HG02623 (cell line): ENCODE data around the gene ZFYVE21.

Experiments used
- ATAC-seq: cut with Tn5 transposase; IDR thresholded peaks from one replicate; pipeline ENCODE4 v1.9.1; 2021; ENCODE audit warnings: moderate library complexity; ENCODE audit not compliant: unreplicated experiment

Gene ZFYVE21

DNA sequence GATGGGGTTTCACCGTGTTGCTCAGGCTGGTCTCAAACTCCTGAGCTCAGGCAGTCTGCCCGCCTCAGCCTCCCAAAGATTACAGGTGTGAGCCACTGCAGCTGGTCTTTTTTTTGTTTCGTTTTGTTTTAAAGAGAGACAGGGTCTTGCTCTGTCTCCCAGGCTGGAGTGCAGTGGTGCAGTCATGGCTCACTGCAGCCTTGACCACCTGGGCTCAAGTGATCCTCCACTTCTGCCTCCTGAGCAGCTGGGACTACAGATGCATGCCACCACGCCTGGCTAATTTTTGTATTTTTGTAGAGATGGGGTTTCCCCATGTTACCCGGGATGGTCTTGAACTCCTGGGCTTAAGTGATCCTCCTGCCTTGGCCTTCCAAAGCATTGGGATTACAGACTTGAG lies 24.0 kb upstream of the ZFYVE21 start:
- ATAC-seq, result peak; percentile 57

DNA sequence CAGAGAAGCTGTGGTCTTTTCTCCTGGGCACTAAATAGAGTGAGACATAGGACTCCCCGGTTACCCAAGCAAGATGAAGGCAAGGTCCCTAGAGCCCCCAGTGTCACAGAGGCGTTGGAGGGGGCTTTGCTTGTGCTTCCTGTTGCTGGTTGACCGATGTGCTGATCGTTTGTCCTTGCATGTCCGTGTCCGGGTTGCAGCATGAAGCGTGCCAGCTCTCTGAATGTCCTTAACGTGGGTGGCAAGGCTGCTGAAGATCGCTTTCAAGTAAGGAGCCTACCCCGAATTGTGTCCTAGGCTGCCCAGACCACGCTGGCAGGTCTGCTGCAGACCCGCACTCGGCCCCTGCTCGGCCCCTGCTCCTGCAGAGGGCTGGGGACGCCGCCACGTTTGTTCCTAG lies 23.5 kb upstream of the ZFYVE21 start:
- ATAC-seq, result no peak

DNA sequence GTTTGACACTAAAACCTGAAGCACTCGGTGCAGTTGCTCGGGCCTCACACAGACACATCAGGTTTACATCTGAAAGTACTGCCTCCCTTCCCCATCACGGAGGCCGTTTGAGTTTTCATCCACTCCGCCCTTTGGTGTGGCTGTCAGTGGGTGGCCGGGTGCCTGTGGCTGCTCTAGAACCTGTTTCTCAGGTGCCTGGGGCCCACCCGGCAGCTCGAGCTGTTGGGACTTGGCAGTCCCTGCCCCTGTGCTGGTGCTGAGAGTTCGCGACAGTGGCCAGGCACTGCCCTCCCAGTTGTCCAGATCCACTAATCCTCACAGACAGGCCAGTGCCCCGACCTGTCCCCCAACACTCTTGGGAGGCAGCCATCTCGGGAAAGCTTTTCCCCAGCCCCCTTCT lies 22.7 kb upstream of the ZFYVE21 start:
- no peak for ATAC-seq

DNA sequence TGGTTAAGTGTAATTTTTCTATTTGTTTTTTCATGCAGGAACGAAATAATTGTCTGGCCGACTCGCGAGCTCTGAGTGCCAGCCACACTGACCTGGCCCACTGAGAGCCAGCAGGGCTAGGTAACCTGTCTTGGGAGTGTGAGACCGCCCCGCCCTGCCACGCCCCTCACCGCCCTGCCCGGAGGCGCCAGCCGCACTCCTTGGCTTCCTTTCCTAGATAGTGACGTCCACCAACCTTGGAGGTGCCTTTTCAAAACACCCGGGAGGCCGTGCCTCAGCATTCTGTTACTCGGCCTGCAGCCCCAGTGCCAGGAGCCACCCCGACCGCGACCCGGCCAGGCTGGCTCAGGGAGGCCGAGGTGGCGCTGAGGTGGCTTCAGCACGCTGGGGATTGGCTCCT lies 22.1 kb upstream of the ZFYVE21 start:
- ATAC-seq, result no peak

DNA sequence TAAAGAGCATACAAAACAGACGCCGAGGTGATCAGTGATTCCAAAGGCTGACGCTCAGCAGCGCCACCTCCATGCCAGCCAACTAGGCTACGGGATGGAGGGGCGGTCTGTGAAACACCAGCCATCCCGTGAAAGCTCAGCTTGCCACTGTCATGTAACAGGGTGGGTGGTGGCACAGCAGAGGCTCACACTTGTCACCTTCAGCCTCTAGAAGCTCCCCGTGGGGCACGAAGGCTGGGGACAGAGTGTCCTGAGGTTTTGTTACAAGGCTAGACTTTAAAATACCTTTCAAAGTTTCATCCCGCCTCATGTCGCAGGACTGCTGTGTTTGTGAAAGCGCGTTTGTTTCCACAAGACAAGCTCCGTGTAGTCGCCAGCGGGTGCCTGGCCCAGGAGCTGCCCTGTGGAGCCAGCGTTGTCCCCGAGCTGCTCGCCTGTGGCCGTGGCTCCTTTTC lies 21.0 kb upstream of the ZFYVE21 start:
- ATAC-seq, result no peak

DNA sequence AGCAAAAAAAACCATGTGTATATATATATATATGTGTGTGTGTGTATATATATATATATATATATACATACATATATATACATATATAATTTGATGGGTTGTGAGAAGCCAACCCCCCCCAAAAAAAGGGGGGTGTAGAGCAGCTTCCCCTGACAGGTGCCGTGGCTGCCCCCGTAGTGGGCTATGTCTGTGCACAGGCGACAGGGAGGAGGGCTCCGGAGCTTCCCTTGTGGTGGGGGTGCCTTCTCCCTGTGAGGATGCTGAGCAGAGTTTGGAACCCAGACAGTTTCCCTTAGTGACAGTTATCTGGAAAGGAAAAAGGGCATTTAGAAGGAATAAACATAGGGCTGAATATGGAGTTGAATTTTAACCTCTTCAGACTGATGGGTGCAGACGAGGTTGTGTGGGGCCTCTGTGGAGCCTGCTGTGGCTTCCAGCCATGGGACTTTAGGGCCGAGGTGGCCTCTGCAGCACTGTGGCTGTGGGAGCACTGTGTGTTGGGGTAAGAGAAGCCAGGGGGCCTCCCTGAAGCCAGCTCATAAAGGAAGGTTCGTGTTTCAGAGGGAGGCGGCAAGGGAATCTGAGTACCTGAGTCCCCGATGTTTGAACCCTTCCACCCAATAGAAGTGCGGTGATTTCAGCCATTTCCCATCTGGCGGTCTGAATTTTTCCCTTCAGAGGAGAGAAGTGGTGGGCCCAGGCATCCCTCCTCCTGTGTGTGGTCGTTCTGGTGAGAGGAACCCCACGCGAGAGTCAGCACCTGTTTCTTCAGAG lies 20.1 kb upstream of the ZFYVE21 start:
- ATAC-seq, result no peak

DNA sequence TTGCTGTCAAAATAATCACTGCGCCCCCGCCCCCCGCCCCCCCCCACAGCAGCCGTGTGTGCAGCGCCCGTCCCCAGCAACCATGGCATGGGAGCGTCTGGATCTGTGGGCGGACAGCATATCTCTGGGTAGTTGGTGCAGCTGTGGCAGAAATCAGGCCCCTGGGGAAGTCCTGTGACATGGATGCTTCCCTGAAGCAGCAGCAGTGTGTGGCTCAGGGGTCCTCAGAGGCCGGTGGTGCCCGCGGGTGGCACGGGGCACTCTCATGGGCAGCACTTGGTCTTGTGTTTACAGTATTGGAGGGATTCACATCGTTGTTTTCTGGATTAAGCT lies 19.6 kb upstream of the ZFYVE21 start:
- ATAC-seq, result no peak

DNA sequence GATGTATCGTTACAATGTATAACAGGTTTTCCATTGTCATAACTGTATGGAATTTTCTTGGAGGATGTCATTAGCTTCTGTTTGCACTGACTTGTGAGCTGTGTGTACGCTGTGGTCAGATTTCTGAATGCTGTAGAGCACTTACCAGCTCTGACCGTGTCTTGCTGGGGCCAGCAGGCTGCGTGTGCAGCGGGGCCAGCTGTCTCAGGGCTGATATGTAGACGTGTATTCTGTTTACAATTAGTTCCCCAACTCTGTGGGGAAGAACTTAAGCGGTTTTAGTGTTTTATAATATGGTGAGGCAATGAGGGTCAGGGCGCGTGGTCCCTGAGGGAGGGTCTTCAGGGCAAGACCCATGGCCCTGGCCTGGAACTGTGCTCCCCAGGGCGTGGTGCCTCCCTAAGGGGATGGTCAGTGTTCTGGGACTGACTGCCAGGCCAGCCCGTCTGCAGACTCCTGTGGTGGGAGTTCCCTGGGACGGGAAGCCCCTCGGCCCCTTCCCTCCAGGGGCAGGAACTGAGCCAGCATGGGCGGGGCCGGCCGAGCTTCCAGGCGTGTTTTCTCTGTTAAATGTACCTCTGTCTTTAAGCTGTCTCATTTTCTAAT lies 19.0 kb upstream of the ZFYVE21 start:
- ATAC-seq, result no peak

DNA sequence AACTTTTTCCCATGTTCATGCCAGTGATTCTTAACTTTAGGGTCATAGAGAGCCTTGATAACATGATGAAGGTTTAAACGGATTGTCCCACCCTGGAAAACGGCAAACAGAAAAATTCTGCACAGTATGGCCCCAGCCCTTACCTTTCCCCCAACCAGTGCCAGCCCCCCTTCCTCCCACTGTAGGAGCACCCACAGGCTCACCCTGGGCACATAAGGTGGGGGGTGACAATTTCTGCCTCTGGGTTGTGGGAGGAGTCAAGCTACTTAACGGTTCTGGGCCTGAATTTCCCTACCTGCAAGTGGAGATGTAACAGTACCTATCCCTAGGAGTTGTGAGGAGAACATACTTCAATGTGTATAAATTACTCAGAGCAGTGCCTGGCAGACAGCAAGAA lies 18.4 kb upstream of the ZFYVE21 start:
- ATAC-seq, result no peak

DNA sequence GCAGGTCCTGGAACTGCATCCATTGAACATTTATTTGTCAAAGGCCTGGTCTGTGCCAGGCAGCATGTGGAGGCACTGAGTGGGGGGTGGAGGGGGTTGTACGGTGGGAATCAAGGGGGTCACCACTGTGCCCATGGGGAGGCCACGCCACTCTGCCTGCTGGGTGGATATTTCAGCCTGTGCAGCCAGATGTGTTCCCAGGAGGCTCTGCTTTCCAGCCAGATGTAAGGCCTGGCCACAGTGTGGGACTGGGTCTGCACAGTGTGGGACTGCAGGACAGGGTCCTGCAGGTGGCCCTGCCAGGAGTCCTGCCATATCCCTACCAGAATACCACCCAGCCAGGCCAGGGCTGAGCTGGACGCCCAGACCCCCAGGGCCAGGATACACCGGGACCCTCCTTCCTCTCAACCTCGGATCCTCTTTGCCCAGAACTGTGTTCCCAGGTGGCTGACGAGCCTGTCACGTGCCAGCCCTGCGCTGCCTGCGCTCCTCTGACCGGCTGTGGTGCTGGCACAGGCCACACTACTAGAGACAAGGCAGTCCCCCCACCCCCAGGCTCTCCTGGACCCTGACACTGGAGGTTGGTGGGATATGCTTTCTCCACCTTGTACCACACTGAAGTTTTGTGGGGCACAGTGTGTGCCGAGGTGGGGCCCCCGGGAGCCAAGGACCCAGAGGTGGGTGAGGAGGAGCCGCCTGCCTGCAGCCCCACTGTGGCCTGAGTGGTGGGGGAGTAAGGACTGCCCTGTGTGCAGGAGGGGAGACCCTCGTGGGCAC lies 17.8 kb upstream of the ZFYVE21 start:
- no peak for ATAC-seq

DNA sequence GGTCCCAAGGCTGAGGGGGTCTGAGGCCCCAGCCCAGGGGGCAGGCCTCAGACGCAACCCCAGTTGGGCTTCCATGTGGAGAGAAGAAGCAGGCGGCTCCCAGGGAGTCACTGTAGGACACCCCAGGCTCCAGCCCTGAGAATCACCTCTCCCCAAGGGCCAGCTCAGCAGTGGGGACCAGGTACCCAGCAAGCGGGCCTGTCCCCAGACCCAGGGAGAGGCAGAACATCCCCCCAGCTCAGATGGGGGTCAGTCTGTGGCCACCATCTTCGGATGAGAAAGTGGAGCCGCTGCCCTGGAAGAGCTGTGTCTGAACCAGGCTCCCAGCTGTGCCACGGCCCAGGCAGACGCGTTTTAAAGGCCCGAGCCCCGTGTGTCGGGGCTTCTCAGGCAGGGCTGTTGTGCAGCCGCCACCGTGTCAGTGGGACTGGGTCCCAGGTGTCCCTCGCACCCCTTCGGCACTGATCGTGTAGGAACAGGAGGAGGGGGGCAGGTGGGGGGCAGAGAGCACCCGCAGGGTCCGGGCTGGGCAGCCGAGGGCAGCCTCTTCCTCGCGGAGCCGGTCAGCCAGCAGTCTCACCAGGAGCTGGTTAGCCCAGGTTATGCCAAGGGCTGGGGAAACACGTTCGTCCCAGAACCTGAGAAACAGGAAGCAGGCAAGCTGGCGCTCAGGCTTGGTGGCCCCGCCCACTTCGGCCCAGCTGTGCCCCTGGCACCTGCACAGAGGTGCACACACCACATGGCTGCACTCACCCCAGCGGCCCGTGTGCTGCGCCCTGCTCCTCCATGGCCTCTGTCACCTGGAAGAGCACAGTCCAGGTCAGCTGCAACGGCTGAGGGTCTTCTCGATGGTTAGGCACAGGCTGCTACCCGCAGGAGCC lies 17.0 kb upstream of the ZFYVE21 start:
- ATAC-seq, result no peak

DNA sequence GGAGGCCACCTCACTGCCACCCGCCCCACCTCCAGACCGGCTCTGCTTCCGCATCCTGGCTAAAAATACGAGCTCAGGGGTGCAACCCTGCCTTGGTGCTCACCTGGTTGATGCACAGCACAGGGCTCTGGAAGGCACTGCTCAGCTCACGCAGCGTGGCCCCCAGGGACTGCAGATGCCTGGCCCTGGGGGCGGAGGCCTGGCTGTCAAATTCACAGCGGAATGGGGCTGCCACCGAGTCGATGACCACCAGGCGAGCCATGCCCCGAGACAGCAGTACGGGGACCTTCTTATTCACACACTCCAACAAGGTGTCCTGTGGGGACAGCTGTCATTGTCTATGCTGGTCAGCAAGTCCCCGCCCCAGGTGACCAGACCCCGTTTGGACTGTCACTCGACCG lies 16.3 kb upstream of the ZFYVE21 start:
- ATAC-seq, result no peak

DNA sequence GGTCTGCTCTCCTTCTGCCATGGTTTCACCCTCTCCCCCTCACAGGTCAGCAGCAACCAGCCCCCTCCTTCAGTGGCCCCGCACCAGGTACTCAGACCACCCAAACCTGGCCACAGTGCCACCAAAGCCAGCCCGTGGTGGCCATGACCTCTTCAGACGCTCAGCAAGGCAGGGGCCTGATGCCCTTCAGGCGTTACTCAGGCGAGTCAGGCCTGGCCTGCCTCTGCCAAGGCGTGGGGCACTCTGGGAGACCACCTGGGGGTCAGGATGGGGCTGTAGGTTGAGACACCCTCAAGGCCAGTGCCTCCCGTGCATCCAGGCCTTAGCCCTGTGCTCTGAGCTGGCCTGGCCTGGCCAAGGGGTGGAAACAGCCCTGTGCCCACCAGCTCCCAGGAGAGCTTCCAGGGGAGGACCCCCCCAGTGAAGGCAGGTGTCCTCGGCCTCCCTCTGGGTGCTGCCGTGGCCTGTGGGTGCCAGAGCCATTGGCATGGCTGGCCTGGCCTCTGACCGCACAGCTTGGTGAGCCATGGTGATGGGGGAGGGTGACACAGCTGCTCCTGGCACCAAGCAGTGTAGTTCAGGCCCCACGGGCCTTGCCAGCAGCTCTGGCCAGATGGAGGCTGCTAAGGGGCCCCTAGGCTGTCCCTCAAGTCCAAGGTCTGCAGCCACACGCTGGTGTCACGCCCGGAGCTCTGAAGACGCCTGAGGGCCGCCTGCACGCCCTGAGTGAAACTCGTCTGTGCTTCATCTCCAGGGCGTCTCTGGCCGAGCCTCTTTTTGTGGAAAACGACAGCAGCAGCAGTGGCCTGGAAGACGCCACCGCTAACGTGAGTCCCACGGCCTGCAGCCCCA lies 15.5 kb upstream of the ZFYVE21 start:
- no peak for ATAC-seq

DNA sequence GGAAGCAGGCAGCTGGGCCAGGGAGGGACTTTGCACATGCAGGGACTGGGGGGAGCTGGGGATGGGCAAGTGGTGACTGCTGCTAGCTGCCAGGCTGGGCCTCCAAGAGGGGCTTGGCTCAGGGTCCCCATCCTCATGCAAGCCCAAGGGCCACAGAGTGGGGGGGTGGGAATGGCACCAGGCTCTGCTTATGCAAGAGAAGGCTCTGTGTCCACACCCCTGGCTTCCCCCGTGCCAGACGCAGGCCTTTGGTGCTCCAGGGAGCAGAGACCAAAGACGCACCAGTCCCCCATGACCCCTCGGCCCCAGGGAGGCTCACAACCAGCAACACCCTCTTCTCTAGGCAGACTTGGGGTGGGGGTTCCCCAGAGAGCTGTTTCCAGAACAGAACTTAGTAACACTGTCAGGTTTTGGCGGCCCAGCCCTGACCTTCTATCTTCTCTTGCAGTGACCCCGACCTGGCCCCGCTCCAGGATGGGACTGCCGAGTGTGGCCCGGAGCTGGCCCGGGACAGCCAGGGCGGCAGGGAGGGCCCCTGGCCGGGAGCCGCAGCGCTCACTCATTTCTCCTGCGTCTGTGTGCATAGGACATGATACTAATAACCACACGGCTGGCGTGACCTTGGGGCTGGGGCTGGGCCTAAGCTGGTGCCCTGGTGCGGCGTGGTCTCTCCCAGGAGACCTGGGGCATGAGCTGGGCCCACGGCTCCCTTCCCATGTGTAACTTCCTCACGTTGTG lies 14.7 kb upstream of the ZFYVE21 start:
- ATAC-seq, result no peak

DNA sequence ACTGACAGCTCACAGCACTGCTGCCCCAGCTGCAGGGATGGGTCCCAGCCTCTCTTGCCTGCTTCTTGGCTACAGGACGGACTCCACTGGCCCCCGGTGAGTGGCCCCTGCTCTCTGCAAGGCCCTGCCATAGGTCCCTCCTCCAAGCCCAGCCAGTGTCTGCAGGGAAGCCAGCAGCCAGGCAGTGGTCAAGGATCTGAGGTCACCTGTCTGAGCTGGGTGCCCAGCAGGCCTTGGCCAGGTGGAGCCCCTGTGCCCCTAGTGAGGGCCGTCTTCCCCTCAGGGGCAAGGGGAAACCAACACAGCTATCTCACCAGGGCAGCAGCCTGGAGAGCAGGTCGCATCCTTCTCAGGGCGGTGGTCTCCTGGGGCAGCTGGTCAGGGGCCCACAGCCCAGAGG lies 13.5 kb upstream of the ZFYVE21 start:
- no peak for ATAC-seq

DNA sequence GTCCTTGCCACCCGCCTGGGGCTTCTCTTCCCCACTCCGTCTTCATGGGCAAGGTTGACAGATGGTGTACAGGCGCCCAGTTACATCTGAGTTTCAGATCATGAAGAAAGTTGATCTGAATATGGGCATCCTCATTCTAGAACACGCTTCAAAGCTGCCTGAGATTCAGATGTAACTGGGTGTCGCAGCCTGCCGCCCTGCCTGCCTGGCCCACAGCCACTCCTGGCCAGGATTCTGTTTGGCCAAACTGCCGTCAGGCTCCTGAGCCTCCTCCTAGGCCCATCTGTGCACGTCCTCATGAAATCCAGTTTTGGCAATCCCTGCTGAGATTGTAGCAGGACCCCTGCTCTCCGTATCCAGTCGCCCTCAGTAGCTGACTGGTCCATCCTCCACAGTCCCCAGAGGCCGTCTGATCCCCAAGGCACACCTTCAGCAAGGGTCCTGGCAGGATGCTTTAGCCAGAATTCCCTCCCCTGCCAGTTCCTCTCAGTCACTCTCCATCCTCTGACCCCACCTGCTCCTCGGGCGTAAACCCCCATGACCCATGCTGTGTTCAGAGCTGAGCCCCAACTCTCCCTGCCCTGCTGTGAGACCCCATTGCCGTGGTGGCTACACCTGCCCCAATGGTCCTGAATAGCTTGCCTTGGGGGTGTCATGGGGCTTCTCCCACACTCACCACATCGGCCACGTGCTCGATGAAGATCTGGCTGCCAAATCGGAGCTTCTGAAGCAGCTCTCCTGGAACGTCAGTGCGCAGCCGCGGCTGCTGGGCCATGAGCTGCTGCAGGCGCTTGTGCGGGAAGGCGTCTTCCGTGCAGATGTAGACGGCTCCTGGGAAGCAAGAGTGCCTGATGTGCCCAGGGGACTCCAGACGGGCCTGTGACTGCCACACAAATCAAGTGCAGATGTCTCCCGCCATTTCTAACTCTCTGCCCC lies 12.8 kb upstream of the ZFYVE21 start:
- no peak for ATAC-seq

DNA sequence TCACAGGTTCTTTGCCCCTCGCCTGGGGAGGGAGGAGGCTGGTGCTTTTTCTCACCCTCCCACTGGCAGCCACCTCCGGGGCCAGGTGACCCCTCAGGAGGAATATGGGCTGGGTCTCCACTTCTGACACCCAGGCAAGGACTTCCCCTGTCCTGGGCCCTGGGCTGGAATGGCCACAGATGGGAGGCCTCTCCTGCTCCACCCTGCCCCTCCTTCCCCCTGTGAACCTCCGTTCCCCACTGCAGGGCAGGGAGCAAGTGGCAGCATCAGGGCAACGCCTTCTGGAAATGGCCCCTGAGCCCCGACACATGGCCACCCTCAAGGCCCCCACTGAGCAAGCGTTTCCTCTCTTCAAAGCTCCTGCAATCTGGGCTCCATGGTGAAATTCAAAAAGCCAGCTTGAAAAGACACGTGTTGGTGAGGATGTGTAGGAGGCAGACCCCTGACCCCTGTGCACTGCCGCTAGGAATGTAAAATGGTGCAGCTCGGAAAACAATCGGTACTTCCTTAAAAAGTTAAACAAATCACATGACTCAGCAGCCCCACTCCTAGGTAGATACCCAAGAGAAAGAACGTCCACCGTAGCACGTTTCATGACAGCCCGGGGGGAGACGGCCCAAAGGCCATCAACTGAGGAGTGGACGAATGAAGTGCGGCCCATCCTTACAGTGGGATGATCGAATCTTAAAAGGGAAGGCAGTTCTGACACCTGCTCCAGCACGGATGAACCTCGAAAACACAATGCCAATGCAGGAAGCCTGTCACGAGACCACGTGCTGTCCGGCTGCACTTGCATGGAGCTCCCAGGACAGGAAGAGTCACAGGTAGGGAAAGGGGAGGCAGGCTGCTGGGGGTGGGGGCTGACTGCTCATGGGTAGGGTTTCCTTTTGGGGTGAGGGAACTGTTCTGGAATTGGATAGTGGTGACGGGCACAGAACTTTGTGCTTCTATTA lies 11.9 kb upstream of the ZFYVE21 start:
- no peak for ATAC-seq
